Lung (tissue), 12 donors: ENCODE results near the gene RNF166. TPM values are rescaled to one million over a fixed set of nuclear protein-coding genes. Genes with fewer than 3 reads are reported as not detected.
A peak's percentile ranks its signal among the peaks of the same experiment; 100 is the strongest.

Experiments used
- ATAC-seq: fragments of 200-7000 bp; cut with Tn5 transposase; one replicate; pipeline ENCODE4 v1.9.1; 2020; ENCODE audit warnings: moderate number of reproducible peaks; ENCODE audit not compliant: insufficient read depth, low FRiP score
- DNase-seq, 3 donors: peaks; one replicate each; pipeline ENCODE4 v3.0.0-alpha.2; 2013 to 2017
- H3K27ac ChIP-seq, 2 donors: one replicate each; pipeline ENCODE4 v1.5.1; 2013; ENCODE audit warnings: mild to moderate bottlenecking in 2 of 2, moderate library complexity in 2 of 2, control low read depth in 1 of 2, inconsistent platforms in 1 of 2, low read depth in 1 of 2, low read length in 1 of 2
- H3K27me3 ChIP-seq, 3 donors: one replicate each; pipeline ENCODE4 v1.5.1; 2013; ENCODE audit warnings: low read length in 2 of 3; ENCODE audit not compliant: control insufficient read depth in 3 of 3, insufficient read depth in 3 of 3
- H3K36me3 ChIP-seq, 4 donors: one replicate each; pipeline ENCODE4 v1.5.1; 2013; ENCODE audit warnings: low read length in 4 of 4, mild to moderate bottlenecking in 1 of 4, moderate library complexity in 1 of 4; ENCODE audit not compliant: control insufficient read depth in 4 of 4, insufficient read depth in 4 of 4
- H3K4me1 ChIP-seq, 5 donors: one replicate each; pipeline ENCODE4 v1.5.1; 2013; ENCODE audit warnings: low read length in 5 of 5, mild to moderate bottlenecking in 2 of 5, moderate library complexity in 1 of 5; ENCODE audit not compliant: control insufficient read depth in 5 of 5, insufficient read depth in 5 of 5
- H3K4me3 ChIP-seq: one replicate; pipeline ENCODE4 v1.5.1; 2013; ENCODE audit warnings: mild to moderate bottlenecking, control low read depth, moderate library complexity
- H3K9ac ChIP-seq, 2 donors: one replicate each; pipeline ENCODE4 v1.5.1; 2013; ENCODE audit warnings: low read length in 2 of 2, control low read depth in 1 of 2; ENCODE audit not compliant: insufficient read depth in 1 of 2
- H3K9me3 ChIP-seq, 4 donors: one replicate each; pipeline ENCODE4 v1.5.1; 2013; ENCODE audit warnings: low read length in 3 of 4, mild to moderate bottlenecking in 1 of 4, moderate library complexity in 1 of 4; ENCODE audit not compliant: control insufficient read depth in 4 of 4, insufficient read depth in 3 of 4
- WGBS, 2 donors: extraction: QIAGEN DNeasy Blood & Tissue Kit; methylation state at CpG; one replicate each; pipeline ENCODE4 v1.1.7; 2013; 5-methylcytosine and 5-hydroxymethylcytosine counted together
- polyA plus RNA-seq, 2 donors: library from polyadenylated mRNA; stranded (reverse); fragments of 200-250 nt; gene quantifications; one replicate each; pipeline ENCODE4 v1.2.1, GENCODE V29; 2013
- total RNA-seq, 2 donors: library from RNA; depleted of rRNA in 1 of 2; stranded (reverse); fragments of >200 nt in 1 of 2; gene quantifications; one replicate each; pipeline ENCODE4 v1.2.1, GENCODE V29; 2014 to 2021
- TF ChIP-seq, protein P1 (sequence below): IDR thresholded peaks from 2 replicates; pipeline ENCODE4 v1.5.1; 2012; ENCODE audit warnings: mild to moderate bottlenecking; ENCODE audit errors: control extremely low read depth, extremely low read depth
- donor health status: control.
- donor health status: control.
- donor health status: Bipolar disorder and iron deficiency.
- donor health status: healthy.
- donor health status: DM: yes; HTN: yes; CAD: no.

Gene RNF166
- total and polyA plus RNA-seq, 4 donors = 15.2 to 51.6 (median 44.1) TPM

DNA sequence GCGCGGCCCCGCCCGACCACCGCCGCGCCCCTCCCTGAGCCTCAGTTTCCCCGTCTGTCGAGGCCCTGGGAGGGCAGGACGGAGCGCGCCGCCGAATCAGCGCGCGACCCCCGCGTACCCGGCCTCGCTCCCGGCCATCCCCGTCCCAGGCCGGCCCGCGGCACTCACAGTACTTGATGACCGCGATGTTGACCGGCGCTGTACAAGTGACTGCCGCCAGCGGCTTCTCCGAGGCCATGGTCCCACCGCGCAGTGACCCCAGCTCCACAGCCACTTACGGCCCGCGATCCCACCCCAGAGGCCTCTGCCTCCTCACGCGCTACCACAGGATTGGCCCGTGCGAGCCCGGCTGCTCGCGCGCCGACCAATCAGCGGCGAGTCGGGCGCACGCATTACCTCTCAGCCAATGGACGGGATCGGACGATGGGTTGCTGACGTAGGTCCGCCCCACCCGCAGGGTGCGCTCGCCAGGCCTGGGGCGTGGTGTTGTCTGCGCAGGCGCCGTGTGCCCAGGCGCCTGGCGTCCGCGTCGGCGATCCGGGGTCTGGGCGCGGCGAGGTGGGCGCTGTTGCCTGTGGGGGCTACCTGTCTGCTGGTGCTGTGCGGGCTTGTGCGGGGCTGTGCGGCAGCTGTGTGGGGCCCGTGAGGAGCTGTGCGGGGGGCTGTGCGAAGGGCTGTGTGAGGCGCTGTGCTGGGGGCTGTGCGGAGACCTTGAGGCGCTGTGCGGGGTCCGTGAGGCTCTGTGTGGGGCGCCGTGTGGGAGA lies 43.2 kb downstream of the RNF166 start, which contains the start of gene MVD:
MVD (minus strand) TSS at position 249 of the 764 bp plus-strand sequence; CDS start at position 238, 11 bp downstream.
- H3K9me3 ChIP-seq = no peaks in the 10 kb centered on the region
- peak; percentile 98 to 99 (median 98) for DNase-seq
- TF ChIP-seq, protein P1, sequence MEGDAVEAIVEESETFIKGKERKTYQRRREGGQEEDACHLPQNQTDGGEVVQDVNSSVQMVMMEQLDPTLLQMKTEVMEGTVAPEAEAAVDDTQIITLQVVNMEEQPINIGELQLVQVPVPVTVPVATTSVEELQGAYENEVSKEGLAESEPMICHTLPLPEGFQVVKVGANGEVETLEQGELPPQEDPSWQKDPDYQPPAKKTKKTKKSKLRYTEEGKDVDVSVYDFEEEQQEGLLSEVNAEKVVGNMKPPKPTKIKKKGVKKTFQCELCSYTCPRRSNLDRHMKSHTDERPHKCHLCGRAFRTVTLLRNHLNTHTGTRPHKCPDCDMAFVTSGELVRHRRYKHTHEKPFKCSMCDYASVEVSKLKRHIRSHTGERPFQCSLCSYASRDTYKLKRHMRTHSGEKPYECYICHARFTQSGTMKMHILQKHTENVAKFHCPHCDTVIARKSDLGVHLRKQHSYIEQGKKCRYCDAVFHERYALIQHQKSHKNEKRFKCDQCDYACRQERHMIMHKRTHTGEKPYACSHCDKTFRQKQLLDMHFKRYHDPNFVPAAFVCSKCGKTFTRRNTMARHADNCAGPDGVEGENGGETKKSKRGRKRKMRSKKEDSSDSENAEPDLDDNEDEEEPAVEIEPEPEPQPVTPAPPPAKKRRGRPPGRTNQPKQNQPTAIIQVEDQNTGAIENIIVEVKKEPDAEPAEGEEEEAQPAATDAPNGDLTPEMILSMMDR = no peak
- H3K36me3 ChIP-seq = peaks cover 0 to 5% (median under 1%) of the 10 kb centered on the region in 4 donors
- H3K9ac ChIP-seq = peak within 1 kb of the TSS; percentile 68 to 71
- peak; percentile 97 for ATAC-seq
- peak within 1 kb of the TSS; percentile 87 for H3K4me3 ChIP-seq
- WGBS, 2 donors = 1% methylated on average over 76 to 88 of the region's 88 CpGs
- H3K27ac ChIP-seq = peak within 1 kb of the TSS; percentile 84 to 94
- peaks cover 2 to 13% (median 7%) of the 10 kb centered on the region in 5 donors for H3K4me1 ChIP-seq
- H3K27me3 ChIP-seq = no peaks in the 10 kb centered on the region

GRCh38 chr16:88662222-88662842 lies 43.9 kb downstream of the RNF166 start:
- whole genome bisulfite sequencing, 2 donors = 1 to 4% methylated on average over 42 to 49 of the region's 49 CpGs
- ATAC-seq (no peak), DNase-seq (peak in 2 of 3 donors; percentile 17 to 28)
- Histone ChIP-seq H3K9ac (peak overlapping the region; percentile 68 to 71), H3K36me3 (peaks cover 0 to 12% (median 3%) of the 10 kb centered on the region in 4 donors), H3K4me3 (peak overlapping the region; percentile 71), H3K9me3 (no peaks in the 10 kb centered on the region), H3K27ac (peak overlapping the region; percentile 84 to 94), H3K27me3 (no peaks in the 10 kb centered on the region), H3K4me1 (peaks cover 2 to 13% (median 7%) of the 10 kb centered on the region in 5 donors)
- TF ChIP-seq, protein P1 = no peak

GRCh38 chr16:88661468-88661867 lies 44.7 kb downstream of the RNF166 start:
- DNase-seq (no peak), ATAC-seq (no peak)
- no peak overlapping the region for H3K9ac ChIP-seq
- peaks cover 0 to 20% (median 3%) of the 10 kb centered on the region in 4 donors for H3K36me3 ChIP-seq
- H3K27ac ChIP-seq = no peak overlapping the region
- 86 to 89% methylated on average over 10 of the region's 10 CpGs for whole genome bisulfite sequencing, 2 donors
- H3K4me1 ChIP-seq = peaks cover 2 to 13% (median 7%) of the 10 kb centered on the region in 5 donors
- H3K27me3 ChIP-seq = no peaks in the 10 kb centered on the region
- no peaks in the 10 kb centered on the region for H3K9me3 ChIP-seq
- no peak overlapping the region for H3K4me3 ChIP-seq
- TF ChIP-seq, protein P1 = no peak
